HG03135 (cell line): ENCODE data around the gene PDCD2.
"Not testable (repeated sequence)": the region's sequence is repeated elsewhere in the genome, so short reads cannot be mapped to it uniquely, and the experiment has no call there.

ENCODE experiments used
- ATAC-seq: cut with Tn5 transposase; IDR thresholded peaks from one replicate; pipeline ENCODE4 v1.9.1; 2021; ENCODE audit warnings: mild to moderate bottlenecking, moderate library complexity; ENCODE audit not compliant: unreplicated experiment

PDCD2 gene

GRCh38 chr6:170552765-170553533 is 31.5 kb downstream of the PDCD2 start, which contains the start of gene PSMB1:
PSMB1 (minus strand) TSS chr6:170553307; CDS start chr6:170553242, 65 bp downstream.
- peak; percentile 45 for ATAC-seq

GRCh38 chr6:170545405-170545804 is 39.0 kb downstream of the PDCD2 start:
- no peak for ATAC-seq

- no peak for ATAC-seq
These were observed 42.3 kb downstream of the PDCD2 start for GRCh38 chr6:170542031-170542719.

- ATAC-seq: no peak
These were observed 47.1 kb downstream of the PDCD2 start for GRCh38 chr6:170537329-170537728.

DNA sequence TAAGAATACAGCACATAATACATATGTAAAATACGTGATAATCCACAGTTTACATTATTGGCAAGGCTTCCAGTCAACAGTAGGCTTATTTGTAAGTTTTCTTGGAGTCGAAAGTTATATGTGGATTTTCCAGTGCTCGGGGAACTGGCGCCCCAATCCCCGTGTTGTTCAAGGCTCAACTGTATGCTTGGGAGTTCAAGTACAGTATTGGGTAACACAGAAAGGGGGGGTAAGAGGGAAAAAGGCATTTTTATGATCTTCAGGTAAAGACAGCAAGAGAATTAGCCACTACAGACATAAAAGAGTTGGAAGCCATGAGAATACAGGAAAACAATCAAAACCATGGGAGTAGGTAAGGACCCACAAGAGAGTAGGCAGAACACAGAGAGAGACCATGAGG is 47.8 kb downstream of the PDCD2 start:
- no peak for ATAC-seq

GRCh38 chr6:170535004-170535403 is 49.4 kb downstream of the PDCD2 start:
- ATAC-seq: no peak

- no peak for ATAC-seq
These were observed 50.6 kb downstream of the PDCD2 start for GRCh38 chr6:170533792-170534191.

GRCh38 chr6:170532867-170533488 is 51.5 kb downstream of the PDCD2 start:
- no peak for ATAC-seq

- no peak for ATAC-seq
These were observed 54.5 kb downstream of the PDCD2 start for GRCh38 chr6:170529839-170530469.

DNA sequence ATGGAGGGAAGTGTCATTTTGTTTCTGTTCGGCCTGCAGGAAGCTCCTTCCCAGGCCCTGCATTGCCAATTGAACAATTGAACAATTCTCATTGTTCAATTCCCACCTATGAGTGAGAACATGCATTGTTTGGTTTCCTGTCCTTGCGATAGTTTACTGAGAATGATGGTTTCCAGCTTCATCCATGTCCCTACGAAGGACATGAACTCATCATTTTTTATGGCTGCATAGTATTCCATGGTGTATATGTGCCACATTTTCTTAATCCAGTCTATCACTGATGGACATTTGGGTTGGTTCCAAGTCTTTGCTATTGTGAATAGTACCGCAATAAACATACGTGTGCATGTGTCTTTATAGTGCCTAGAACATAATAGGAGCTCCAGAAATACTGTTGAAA is 56.4 kb downstream of the PDCD2 start:
- ATAC-seq: not testable (repeated sequence)

- ATAC-seq: no peak
These were observed 58.6 kb downstream of the PDCD2 start for GRCh38 chr6:170525795-170526194.
